ENCODE data around the gene MRPL37.
"Not testable (repeated sequence)": the region's sequence is repeated elsewhere in the genome, so short reads cannot be mapped to it uniquely, and the experiment has no call there.

The MRPL37 gene

GRCh38 chr1:54230507-54231339 is 30.8 kb downstream of the MRPL37 start:
- H3K4me3 Mint-ChIP-seq = no peak overlapping the region
- H3K4me1 Mint-ChIP-seq = peaks cover 0 to 7% of the 10 kb centered on the region in 2 donors
- no peaks in the 10 kb centered on the region for H3K9me3 Mint-ChIP-seq

GRCh38 chr1:54233196-54233595 is 33.2 kb downstream of the MRPL37 start:
- H3K9me3 Mint-ChIP-seq; H3K27me3 Mint-ChIP-seq; H3K27ac Mint-ChIP-seq; DNase-seq; H3K4me1 Mint-ChIP-seq; H3K4me3 Mint-ChIP-seq; ATAC-seq (replicated peaks): not testable (repeated sequence)
- H3K36me3 Mint-ChIP-seq = peaks cover 0 to 19% of the 10 kb centered on the region in 2 donors

More at GRCh38 chr1:54230507-54231339, 30.8 kb downstream of the MRPL37 start:
- ATAC-seq (replicated peaks) (no peak), DNase-seq (no peak)
- H3K27ac Mint-ChIP-seq = no peak overlapping the region
- peaks cover 0 to 4% of the 10 kb centered on the region in 2 donors for H3K36me3 Mint-ChIP-seq
- H3K27me3 Mint-ChIP-seq = no peaks in the 10 kb centered on the region

DNA sequence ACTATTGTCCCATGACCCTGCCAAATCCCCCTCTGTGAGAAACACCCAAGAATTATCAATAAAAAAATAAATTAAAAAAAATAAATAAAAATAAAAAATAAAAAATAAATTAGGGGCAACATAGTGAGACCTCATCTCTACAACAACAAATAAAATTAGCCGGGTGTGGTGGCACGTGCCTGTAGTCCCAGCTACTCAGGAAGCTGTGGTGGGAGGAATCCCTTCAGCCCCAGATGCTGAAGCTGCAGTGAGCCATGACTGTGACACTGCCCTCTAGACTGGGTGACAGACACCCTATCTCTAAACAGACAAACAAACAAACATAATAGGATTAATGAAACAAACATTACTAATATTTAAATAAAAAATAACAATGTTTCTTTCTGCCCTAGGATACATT is 34.3 kb downstream of the MRPL37 start:
- no peak for ATAC-seq (replicated peaks)
- H3K27ac Mint-ChIP-seq = no peak overlapping the region
- peaks cover 0 to 3% of the 10 kb centered on the region in 2 donors for H3K4me1 Mint-ChIP-seq
- H3K4me3 Mint-ChIP-seq = no peak overlapping the region
- DNase-seq = no peak
- H3K36me3 Mint-ChIP-seq = peaks cover 0 to 18% of the 10 kb centered on the region in 2 donors
- no peaks in the 10 kb centered on the region for H3K9me3 Mint-ChIP-seq
- no peaks in the 10 kb centered on the region for H3K27me3 Mint-ChIP-seq

GRCh38 chr1:54237586-54237985 is 37.6 kb downstream of the MRPL37 start:
- H3K36me3 Mint-ChIP-seq = peaks cover 0 to 18% of the 10 kb centered on the region in 2 donors
- DNase-seq (no peak), ATAC-seq (replicated peaks) (no peak)
- H3K4me3 Mint-ChIP-seq = no peak overlapping the region
- no peaks in the 10 kb centered on the region for H3K27me3 Mint-ChIP-seq
- no peaks in the 10 kb centered on the region for H3K9me3 Mint-ChIP-seq
- no peak overlapping the region for H3K27ac Mint-ChIP-seq
- peaks cover 0 to 3% of the 10 kb centered on the region in 2 donors for H3K4me1 Mint-ChIP-seq

- no peak for DNase-seq
Observed at GRCh38 chr1:54238353-54239034, 38.5 kb downstream of the MRPL37 start.

GRCh38 chr1:54239035-54239383 is 39.0 kb downstream of the MRPL37 start:
- ATAC-seq (replicated peaks) = no peak
- peaks cover 0 to 3% of the 10 kb centered on the region in 2 donors for H3K4me1 Mint-ChIP-seq
- H3K27ac Mint-ChIP-seq = no peak overlapping the region
- H3K9me3 Mint-ChIP-seq = no peaks in the 10 kb centered on the region
- no peak for DNase-seq
- H3K4me3 Mint-ChIP-seq = no peak overlapping the region
- H3K36me3 Mint-ChIP-seq = peaks cover 3 to 21% of the 10 kb centered on the region in 2 donors
- no peaks in the 10 kb centered on the region for H3K27me3 Mint-ChIP-seq

More at GRCh38 chr1:54238353-54239034, 38.5 kb downstream of the MRPL37 start:
- H3K36me3 Mint-ChIP-seq = peaks cover 3 to 21% of the 10 kb centered on the region in 2 donors
- no peaks in the 10 kb centered on the region for H3K27me3 Mint-ChIP-seq
- H3K4me3 Mint-ChIP-seq = no peak overlapping the region
- H3K9me3 Mint-ChIP-seq = no peaks in the 10 kb centered on the region
- H3K4me1 Mint-ChIP-seq = peaks cover 0 to 3% of the 10 kb centered on the region in 2 donors
- no peak overlapping the region for H3K27ac Mint-ChIP-seq
- ATAC-seq (replicated peaks) = no peak

DNA sequence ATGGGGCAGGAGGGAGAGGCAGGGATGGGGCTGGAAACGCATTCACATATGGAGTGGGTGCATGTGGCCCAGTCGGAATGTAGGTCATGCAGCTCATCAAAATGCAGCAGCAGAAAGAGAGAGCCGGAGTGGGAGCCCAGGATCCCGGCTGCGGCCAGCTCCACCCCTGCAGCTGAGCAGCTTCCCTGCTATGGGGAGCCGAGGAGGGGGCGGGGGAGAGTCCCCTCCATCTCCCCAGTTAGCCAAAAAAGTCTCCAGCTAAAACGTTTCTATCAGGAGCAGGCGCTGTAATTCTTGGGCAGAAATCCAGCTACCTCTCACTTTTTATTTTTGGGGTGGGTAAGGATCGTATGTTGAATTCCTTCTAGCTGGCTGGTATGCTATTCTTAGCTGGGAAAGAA is 39.7 kb downstream of the MRPL37 start:
- Mint-ChIP-seq H3K27ac (no peak overlapping the region), H3K9me3 (no peaks in the 10 kb centered on the region), H3K4me1 (peaks cover 0 to 3% of the 10 kb centered on the region in 2 donors), H3K36me3 (peaks cover 3 to 21% of the 10 kb centered on the region in 2 donors), H3K27me3 (no peaks in the 10 kb centered on the region), H3K4me3 (no peak overlapping the region)
- DNase-seq (no peak), ATAC-seq (replicated peaks) (no peak)

DNA sequence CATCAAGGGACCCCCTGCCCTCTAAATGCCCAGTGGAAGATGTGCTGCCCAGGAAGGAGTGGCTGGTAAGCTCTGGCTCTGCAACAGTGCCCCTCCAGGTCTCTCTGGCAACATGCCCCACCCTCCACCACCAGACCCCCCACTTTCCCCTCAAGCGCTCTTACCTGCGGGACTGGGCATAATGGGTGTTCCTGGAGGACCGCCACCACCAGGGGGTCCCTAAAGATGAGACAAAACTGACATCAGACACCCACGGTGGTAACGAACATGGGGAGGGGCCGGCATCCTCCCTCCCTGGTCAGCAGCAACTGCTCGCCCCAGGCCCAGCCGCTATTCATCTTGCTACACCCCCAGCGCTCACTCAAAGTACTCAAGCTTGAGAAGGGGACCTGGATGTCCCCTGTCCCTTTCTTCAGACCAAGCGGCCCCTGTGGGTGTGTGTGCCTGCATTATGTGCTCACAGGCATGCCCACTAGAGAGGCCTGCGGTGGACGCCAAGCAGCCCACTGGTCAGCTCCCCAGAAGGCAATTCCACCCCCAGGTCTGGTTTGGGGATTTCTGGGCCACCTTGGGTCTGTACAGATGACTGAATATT is 40.9 kb downstream of the MRPL37 start:
- Mint-ChIP-seq H3K4me1 (no peaks in the 10 kb centered on the region), H3K27me3 (no peaks in the 10 kb centered on the region), H3K4me3 (no peak overlapping the region), H3K9me3 (no peaks in the 10 kb centered on the region), H3K27ac (peak overlapping the region; percentile 56), H3K36me3 (peaks cover 3 to 21% of the 10 kb centered on the region in 2 donors)
- DNase-seq = no peak
- no peak for ATAC-seq (replicated peaks)

DNA sequence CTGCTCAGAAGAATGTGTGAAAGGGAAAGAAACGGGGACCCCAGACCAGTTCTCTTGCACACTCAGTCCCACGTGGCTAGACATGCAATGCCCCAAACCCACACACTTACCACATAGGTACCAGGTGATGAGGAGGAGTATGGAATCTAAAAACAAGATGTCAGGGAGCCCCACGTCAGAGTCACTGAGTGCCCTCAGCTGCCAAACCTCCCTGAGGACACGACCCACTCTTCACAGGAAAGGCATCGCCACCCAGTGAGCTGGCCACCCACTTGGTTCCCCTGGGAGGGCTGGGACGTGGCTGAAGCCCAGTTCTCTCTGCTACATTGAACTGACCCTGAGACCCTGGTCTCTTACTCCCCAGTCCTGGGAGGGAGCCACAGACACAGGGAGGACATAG is 41.4 kb downstream of the MRPL37 start:
- Mint-ChIP-seq H3K4me1 (no peaks in the 10 kb centered on the region), H3K36me3 (peaks cover 3 to 20% of the 10 kb centered on the region in 2 donors), H3K27ac (peak overlapping the region; percentile 56), H3K9me3 (no peaks in the 10 kb centered on the region), H3K4me3 (no peak overlapping the region), H3K27me3 (no peaks in the 10 kb centered on the region)
- ATAC-seq (replicated peaks) (no peak), DNase-seq (no peak)

GRCh38 chr1:54243022-54243421 is 43.1 kb downstream of the MRPL37 start:
- ATAC-seq (replicated peaks) (no peak), DNase-seq (no peak)
- Mint-ChIP-seq H3K27me3 (no peaks in the 10 kb centered on the region), H3K36me3 (peaks cover 3 to 8% of the 10 kb centered on the region in 2 donors), H3K4me3 (no peak overlapping the region), H3K4me1 (no peaks in the 10 kb centered on the region), H3K27ac (no peak overlapping the region), H3K9me3 (no peaks in the 10 kb centered on the region)

- Mint-ChIP-seq H3K4me1 (no peaks in the 10 kb centered on the region), H3K9me3 (no peaks in the 10 kb centered on the region), H3K27me3 (no peaks in the 10 kb centered on the region), H3K27ac (no peak overlapping the region), H3K36me3 (peaks cover 3% of the 10 kb centered on the region in 2 donors), H3K4me3 (no peak overlapping the region)
- no peak for ATAC-seq (replicated peaks)
- DNase-seq = no peak
Observed at GRCh38 chr1:54244655-54245054, 44.7 kb downstream of the MRPL37 start.

GRCh38 chr1:54245501-54245900 is 45.5 kb downstream of the MRPL37 start:
- H3K4me1 Mint-ChIP-seq = no peaks in the 10 kb centered on the region
- DNase-seq (no peak), ATAC-seq (replicated peaks) (no peak)
- H3K9me3 Mint-ChIP-seq = no peaks in the 10 kb centered on the region
- peaks cover 3 to 6% of the 10 kb centered on the region in 2 donors for H3K36me3 Mint-ChIP-seq
- no peak overlapping the region for H3K4me3 Mint-ChIP-seq
- no peak overlapping the region for H3K27ac Mint-ChIP-seq
- H3K27me3 Mint-ChIP-seq = no peaks in the 10 kb centered on the region

DNA sequence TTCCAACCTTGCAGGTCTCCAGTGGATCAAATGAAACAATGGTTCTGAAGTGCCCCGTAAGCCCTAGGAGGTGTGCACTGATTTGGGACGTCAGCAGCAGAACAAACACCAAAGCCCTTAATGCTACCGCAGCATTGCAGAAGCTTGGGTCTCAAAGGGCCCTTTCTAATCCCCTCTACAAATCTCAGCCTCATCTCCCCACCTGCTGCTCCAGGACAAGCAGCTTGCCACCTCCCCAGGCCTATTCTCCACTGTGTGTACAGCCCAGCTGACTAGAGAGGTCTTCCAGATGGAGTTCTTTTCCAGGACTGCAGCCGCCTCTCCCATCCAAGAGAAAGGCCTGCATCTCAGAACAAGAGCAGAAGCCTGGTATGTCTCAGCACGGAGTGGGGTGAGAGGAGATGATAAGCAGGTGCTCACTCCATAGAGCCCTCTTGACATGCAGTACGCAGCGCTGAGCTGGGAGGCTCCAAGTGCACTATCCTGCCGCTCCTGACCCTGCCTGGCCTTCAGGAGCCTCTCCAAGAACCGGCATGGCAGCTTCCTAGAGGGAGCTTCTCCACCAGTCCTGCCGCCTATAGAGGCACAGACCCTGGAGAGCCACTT is 46.3 kb downstream of the MRPL37 start:
- no peak overlapping the region for H3K27ac Mint-ChIP-seq

GRCh38 chr1:54247863-54248515 is 48.0 kb downstream of the MRPL37 start:
- no peaks in the 10 kb centered on the region for H3K27me3 Mint-ChIP-seq
- H3K27ac Mint-ChIP-seq = no peak overlapping the region
- ATAC-seq (replicated peaks) (no peak), DNase-seq (no peak)
- H3K4me1 Mint-ChIP-seq = no peaks in the 10 kb centered on the region
- peaks cover 1 to 5% of the 10 kb centered on the region in 2 donors for H3K36me3 Mint-ChIP-seq
- H3K4me3 Mint-ChIP-seq = no peak overlapping the region
- H3K9me3 Mint-ChIP-seq = no peaks in the 10 kb centered on the region

More for the DNA sequence above, 46.3 kb downstream of the MRPL37 start:
- H3K4me3 Mint-ChIP-seq = no peak overlapping the region
- no peaks in the 10 kb centered on the region for H3K9me3 Mint-ChIP-seq
- H3K27me3 Mint-ChIP-seq = no peaks in the 10 kb centered on the region
- no peaks in the 10 kb centered on the region for H3K4me1 Mint-ChIP-seq
- no peak for ATAC-seq (replicated peaks)
- no peak for DNase-seq
- peaks cover 3 to 6% of the 10 kb centered on the region in 2 donors for H3K36me3 Mint-ChIP-seq
